Right ventricle myocardium inferior (tissue), 1 donor: ENCODE data around the gene PROSER3. TPM values are rescaled to one million over a fixed set of nuclear protein-coding genes. Genes with fewer than 3 reads are reported as not detected.
"Not testable (repeated sequence)": the region's sequence is repeated elsewhere in the genome, so short reads cannot be mapped to it uniquely, and the experiment has no call there.

Source experiments
- ATAC-seq: fragments of 200-7000 bp; cut with Tn5 transposase; one replicate; pipeline ENCODE4 v1.9.1; 2020; ENCODE audit warnings: mild to moderate bottlenecking, moderate library complexity
- DNase-seq: peaks from one replicate; pipeline ENCODE4 v3.0.0; 2021; ENCODE audit errors: missing footprints
- intact Hi-C: fragments of 100-400 bp; cut with DNase I; formaldehyde crosslinking; loops from one replicate; pipeline ENCODE4 v1.11.0; 2022
- total RNA-seq: library from RNA; stranded (reverse); fragmentation: NEBNext Ultra II Directional; extraction: Animal tissue kit (Norgen Biotek cat#: 25700); gene quantifications from one replicate; pipeline ENCODE4 v1.2.1, GENCODE V29; 2021
- donor health status: DM: no; HTN: yes; CAD: no; lungs with severe emphysema.

The PROSER3 gene
- total RNA-seq, 1 donor from 2014 or later = 5.1 TPM

DNA sequence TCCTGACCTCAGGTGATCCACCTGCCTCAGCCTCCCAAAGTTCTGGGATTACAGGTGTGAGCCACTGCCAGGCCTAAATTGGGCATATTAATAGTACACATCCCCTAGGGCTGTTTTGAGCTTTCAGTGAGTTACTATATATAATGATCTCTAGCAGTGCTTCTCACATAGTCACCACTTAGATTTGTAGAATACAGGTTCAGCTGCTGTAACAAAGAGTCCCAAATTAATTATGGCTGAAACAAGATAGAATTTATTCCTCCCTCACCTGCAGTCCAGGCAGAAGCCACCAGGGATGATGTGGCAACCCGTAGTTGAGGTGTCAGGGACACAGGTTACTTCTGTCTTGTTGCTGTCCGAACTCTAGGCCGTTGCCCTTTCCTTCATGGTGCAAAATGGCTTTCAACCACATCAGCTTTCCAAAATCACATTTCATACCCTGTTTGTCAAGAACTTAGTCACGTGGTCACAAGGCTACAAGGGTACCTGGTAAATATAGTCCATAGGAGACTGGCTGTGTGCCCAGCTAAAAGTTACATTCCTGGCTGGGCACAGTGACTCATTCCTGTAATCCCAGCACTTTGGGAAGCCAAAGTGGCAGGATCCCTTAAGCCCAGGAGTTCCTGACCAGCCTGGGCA lies 2.9 kb downstream of the PROSER3 start:
- DNase-seq (no peak), ATAC-seq (no peak)
- intact Hi-C loops = no loop called here

DNA sequence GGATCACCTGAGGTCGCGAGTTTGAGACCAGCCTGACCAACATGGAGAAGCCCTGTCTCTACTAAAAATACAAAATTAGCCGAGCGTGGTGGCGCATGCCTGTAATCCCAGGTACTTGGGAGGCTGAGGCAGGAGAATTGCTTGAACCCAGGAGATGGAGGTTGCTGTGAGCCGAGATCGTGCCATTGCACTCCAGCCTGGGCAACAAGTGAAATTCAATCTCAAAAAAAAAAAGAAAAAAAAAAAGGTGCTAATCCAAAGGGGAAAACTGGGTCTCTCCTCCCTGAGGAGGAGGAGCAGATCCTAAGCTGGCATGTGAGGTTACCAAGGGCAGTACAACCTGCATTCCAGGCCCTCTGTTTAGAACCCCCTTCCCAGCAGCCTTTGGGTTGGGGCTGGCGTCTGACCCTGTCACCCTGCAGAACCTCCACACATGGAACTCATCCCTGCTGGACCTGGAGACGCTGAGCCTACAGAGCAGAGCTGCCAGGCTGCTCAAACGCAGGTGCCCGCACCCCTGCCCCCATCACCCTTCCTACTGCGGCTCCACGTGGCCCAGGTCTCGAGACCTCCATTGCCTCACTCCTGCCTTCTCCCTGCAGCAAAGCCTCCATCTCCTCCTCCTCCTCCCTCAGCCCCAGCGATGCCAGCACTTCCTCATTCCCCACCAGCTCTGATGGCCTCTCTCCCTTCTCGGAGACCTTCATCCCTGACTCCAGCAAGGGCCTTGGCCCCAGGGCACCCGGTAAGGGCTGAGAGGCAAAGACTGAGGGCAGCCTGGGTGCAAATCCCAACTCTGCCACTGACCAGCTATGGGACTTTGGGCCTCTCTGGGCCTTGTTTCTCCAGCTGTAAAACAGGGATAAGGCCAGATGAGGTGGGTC lies 6.7 kb downstream of the PROSER3 start:
- intact Hi-C loops = no loop called here
- DNase-seq (peak; percentile 63), ATAC-seq (no peak)

DNA sequence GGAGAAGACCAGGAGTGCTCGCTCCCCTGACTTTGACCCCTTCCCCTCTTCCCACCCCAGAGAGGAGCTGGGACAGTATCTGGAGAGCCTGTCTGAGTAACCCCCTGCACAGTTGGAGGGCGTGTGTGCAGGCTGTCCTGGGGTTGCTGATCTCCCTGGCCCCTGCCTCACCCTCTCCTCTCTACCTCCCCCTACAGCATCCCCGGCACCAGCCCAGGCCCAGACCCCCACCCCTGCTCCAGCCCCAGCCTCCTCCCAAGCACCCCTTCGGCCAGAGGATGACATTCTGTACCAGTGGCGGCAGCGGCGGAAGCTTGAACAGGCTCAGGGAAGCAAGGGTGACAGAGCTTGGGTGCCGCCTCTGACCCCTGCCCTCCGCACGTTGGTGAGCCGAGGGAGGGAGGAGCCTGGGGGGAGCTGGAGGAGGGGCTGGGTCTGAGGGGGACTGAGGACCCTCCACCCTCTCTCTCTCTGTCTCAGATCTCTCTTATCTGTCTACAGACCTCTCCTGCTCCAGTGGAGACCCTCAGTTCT lies 8.7 kb downstream of the PROSER3 start:
- ATAC-seq = no peak
- intact Hi-C loops = no loop called here
- peak; percentile 46 for DNase-seq

DNA sequence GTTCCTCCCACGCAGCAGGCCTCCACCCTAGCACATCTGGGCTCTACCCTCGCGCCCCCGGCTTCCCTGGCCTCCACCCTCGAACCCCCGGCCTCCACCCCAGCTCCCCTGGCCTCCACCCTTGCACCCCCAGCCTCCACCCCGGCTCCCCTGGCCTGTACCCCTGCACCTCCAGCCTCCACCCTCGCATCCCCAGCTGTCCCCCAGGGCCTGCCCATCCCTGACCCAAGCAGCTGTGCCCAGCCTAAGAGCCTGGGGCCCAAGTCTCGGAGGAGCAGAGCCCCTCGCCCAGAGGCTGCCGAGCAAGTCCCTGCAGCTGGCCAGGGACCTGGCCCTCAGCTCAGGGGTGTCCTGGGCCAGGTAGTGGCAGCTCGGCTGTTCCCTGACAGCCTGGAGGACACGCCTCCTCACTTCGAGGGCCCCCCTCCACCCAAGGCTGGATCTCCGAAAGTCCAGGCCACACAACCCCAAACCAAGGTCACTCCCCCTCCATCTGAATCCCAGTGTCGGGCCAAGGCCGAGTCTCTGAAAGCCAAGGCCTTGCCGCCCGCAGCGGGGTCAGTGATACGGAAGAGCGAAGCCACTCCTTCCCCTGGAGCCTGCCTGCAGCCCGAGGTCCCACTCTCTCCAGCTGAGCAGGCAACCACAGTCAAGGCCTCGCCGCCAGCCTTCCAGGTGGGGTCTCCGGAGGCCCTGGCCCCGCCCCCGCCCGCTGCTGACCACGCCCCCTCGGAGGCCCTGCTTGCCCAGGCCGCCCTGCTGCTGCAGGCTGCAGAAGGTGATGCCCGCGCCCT lies 9.5 kb downstream of the PROSER3 start:
- peak; percentile 40 for ATAC-seq
- peak; percentile 58 for DNase-seq
- intact Hi-C loops = no loop called here

DNA sequence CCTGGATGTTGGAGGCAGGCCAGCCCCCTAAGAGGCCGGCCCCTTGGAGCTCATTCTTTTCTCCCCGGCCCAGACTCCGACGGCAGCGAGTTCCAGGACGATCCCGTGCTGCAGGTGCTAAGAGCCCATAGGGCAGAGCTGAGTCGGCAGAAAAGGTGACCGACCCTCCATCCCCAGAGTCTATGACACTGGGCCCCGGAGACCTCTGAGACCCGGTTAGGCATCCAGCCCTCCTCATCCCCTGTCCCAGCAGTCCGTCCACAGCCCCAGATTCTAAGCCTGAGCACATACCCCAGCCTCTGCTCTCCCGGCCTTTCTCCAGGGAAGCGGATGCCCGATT lies 10.1 kb downstream of the PROSER3 start:
- DNase-seq = peak; percentile 48
- intact Hi-C loops = no loop called here
- no peak for ATAC-seq

DNA sequence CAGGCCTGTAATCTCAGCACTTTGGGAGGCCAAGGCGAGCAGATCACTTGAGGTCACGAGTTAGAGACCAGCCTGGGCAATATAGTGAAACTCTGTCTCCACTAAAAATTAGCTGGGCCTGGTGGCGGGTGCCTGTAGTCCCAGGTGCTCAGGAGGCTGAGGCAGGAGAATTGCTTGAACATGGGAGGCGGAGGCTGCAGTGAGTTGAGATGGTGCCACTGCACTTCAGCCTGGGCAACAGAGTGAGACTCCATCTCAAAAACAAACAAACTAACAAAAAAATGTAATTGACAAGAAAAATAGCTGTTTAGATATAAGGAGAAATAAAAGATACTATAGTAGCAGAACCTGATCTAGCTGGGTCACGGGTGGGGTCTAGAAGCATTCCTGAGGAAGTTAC lies 14.4 kb downstream of the PROSER3 start:
- ATAC-seq, intact Hi-C loops: not testable (repeated sequence)

DNA sequence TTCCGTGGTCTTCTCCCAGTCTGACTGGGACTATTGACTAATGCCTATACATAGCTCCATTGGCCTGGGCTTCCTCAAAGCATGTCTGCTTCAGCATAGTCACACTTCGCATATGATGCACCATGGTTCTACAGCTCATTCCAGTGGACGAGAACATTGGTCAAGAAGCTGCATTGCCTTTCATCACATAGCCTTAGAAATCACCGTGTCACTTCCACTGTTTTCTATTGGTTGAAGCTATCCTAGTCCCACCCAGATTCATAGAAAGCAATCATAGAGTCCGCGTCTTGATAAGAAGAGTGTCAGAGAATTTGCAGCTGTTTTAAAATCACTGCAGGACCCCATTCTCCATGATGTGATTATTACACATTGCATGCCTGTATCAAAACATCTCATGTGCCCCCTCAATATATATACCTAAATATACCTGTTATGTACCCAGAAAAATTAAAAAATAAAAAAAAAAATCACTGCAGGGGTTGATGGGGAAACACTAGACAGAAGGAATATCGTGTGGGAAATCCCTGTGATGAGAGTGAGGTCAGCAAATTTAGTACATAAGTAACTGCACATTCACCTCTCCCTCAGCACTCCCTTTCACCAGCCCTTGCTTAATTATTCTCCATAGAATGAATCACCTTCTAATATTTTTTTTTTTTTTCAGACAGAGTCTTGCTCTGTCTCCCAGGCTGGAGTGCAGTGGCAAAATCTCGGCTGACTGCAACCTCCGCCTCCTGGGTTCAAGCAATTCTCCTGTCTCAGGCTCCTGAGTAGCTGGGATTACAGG lies 15.2 kb downstream of the PROSER3 start:
- ATAC-seq (no peak), DNase-seq (peak; percentile 39)
- intact Hi-C loops = no loop called here

More for the DNA sequence above, 14.4 kb downstream of the PROSER3 start:
- DNase-seq = not testable (repeated sequence)

DNA sequence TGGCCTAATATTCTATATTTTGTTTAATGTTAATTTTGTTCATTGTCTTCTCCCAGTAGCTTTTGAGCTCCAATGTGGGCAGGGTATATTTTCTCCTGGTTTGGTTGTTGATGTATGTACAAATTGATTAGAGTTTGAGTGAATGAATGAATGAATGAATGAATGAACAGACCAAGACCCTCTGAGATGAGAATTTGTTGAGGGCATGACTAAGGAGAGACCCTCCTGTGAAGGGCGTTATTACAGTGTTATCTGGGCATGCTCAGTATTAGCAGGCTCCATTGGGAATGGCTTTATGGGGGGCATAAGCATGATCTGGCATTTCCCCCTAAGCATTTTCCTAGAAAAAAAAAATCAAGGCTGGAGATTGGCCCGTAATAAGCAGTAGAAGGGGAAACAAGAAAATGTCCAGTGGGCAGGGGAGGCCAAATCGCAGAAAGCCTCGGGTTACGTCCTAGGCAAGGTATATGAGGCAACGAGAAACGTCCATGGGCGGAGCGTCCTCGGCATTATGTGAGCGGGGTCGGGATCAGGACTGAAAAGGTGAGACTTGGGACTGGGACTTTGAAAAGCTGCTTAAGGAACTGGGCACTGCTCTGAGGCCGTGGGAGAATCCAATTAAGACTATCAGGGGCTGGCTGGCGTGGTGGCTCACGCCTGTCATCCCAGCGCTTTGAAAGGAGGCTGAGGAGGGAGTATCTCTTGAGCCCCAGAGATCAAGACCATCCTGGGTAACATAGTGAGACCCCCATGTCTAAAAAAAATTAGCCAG lies 16.5 kb downstream of the PROSER3 start:
- intact Hi-C loops = no loop called here
- ATAC-seq (no peak), DNase-seq (peak; percentile 42)

DNA sequence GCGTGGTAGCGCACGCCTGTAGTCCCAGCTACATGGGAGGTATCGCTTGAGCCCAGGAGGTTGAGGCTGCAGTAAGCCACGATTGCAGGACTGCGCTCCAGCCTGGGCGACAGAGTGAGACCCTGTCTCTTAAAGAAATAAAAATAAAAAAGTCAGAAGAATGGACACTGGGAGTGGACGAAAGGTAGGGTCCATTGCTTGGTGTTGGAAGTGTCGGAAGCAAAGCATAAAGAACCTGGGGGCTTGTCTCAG lies 17.0 kb downstream of the PROSER3 start:
- intact Hi-C loops = no loop called here
- DNase-seq (no peak), ATAC-seq (no peak)

DNA sequence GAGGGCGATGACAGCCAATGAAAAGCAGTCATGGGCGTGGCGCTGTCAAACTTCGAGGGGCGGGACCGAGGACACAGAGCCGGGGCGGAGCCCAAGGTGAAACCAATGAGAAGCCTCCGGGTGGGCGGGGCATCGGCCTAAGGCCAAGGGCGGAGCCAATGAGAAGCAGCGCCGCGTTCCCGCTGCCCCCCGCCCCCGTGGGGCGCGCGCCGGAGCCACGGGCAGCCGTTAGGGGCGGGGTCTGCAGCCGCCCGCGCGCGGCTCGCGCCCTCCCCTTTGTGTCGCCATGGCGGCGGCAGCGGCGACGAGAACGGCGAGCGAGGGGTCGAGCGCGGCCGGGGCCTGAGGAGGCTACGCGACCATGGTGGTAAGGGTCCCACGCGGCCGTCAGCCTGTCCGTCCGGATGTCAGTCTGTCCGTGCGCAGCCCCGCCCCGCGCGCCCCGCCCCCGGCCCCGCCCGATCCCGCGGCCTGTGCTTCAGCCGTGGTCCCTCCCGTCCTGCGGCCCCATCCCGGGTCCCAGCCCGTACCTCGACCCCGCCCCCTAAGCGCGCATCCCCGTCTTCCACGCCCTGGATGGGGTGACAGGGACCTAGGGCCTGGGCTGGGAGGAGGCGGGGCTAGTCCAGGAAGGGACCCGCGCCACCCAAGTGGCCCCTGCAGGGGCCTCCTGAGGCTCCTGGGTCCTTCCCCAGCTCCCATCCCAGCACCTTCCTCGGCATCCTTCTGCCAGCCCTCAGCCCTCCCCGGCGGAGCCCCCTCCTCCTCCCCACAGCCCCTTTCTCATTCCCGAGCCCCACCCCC lies 17.5 kb downstream of the PROSER3 start, which contains the start of gene ARHGAP33:
ARHGAP33 (plus strand) TSS at position 267 of the 804 bp plus-strand sequence; CDS start at position 362, 95 bp downstream.
- peak; percentile 99 for ATAC-seq
- DNase-seq = peak; percentile 100
- intact Hi-C loops = no loop called here

DNA sequence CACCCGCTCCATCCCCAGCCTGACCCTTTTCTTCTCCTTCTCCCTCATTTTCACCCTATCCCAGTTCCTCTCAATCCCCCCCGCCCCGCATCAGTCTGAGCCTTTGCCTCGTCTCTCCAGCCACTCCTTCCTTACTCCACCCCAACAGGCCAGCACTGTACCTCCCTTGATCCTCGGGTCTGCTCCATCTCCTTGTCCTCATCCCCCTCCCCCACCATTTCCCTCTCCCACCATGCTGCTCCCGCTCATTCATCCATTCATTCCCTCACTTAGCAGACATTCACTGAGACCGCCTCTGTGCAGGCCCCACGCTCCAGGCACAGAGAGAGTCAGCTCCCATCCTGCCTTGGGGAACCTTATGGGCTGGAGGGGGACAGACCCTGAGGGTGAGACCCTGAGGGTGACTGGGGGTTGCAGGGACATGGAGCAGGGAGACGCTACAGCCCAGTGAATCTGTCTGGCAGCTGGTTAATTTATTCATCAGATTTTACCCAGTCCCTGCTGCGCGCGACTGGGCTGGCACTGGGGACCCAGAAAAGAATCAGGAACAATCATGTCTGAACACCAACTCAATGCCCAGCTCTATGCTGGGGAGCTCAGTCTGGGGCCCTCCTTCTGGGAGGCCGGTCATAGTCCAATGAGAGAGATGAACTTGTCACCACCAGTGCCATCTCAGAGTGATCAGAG lies 18.3 kb downstream of the PROSER3 start:
- intact Hi-C loops = no loop called here
- DNase-seq = no peak
- no peak for ATAC-seq

DNA sequence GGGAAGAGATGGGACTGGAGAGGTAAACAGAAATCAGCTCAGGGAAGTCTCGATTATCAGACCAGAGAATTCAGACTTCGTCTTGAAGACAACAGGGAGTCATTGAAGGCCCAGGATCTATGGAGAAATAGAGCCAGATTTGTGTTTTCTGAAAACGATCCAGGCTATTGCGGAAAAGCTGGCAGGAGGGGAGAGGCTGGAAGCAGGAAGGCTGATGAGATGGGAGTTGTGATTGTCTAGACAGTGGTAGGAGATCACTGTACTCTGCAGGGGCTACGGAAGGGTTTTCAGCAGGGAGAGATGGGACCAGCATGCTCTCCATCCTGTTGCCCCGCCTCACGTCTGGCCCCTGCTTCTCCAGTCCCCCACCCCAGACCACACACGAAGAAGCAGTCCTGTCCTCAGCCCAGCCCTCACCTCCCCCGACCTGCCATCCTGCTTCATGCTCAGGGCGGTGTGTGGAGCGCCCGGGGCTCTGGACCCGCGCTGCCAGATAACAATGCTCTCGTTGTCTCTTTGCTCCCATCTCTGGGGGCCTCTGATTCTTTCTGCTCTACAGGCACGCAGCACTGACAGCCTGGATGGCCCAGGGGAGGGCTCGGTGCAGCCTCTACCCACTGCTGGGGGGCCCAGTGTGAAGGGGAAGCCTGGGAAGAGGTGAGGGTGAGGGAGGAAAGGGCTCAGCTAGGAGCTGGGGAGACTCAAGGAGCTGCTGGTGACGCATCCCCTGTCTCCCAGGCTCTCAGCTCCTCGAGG lies 19.3 kb downstream of the PROSER3 start:
- intact Hi-C loops = no loop called here
- DNase-seq (no peak), ATAC-seq (no peak)

DNA sequence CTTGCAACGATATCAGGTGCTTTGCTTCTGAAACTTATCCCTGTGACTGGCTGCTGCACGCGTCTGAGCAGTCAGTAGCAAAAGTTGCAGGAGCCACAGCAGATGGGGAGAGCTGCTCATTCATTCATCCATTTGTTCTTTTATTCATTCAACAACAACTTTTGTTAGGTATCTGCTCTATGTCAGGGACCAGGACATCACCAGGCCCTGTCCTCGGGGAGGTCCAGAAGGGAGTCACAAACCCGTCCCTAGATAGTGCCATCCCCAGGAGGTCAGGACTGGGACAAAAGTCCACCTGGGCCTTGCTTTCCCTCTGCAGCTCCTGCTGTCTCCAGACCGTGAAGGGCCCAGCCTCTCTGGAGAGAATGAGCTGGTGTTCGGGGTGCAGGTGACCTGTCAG lies 20.0 kb downstream of the PROSER3 start:
- no peak for DNase-seq
- intact Hi-C loops = no loop called here
- no peak for ATAC-seq

DNA sequence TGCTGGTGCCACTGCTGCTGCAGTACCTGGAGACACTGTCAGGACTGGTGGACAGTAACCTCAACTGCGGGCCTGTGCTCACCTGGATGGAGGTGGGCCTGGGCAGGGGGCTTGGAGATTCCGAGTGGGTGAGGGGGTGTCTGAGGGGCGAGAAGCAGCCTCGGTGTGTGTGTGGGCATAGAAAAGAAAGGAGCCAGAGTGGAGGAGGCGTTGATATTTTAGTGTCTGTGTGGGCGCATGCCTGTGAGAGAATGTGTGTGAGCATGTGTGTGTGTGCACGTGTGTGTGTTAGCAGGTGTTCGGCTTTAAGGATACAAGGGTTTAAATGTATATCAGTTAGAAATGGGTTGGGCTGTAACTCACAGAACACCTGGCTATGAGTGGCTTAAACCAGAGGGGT lies 21.1 kb downstream of the PROSER3 start:
- ATAC-seq (no peak), DNase-seq (no peak)
- intact Hi-C loops = no loop called here

DNA sequence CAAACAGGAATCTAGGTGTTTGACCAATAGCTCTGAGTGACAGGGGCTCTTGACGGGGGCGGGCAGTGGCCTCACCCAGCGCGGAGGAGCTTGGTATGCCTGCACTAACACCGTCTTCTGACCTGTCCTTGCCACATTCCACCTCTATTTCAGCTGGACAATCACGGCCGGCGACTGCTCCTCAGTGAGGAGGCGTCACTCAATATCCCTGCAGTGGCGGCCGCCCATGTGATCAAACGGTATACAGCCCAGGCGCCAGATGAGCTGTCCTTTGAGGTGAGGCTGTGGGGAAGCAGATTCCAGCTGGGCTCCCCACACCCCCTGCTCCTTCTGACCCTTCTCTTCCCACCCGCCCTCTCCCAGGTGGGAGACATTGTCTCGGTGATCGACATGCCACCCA lies 22.1 kb downstream of the PROSER3 start:
- intact Hi-C loops = no loop called here
- ATAC-seq (no peak), DNase-seq (no peak)

DNA sequence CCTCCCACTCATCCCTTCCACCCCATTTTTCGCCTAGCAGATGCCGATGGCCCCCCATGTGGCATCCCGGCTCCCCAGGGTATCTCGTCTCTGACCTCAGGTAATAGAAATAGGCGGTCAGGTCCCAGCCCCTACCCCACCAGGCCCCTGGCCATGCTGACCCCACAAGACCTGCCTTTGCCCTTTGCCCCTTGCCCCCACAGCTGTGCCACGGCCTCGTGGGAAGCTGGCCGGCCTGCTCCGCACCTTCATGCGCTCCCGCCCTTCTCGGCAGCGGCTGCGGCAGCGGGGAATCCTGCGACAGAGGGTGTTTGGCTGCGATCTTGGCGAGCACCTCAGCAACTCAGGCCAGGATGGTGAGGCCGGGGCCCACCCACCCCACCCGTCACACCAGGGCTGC lies 22.7 kb downstream of the PROSER3 start:
- intact Hi-C loops = no loop called here
- DNase-seq (no peak), ATAC-seq (no peak)
